Caco-2 (cell line): ENCODE measurements around the gene SNRNP35. TPM values are rescaled to one million over a fixed set of nuclear protein-coding genes. Genes with fewer than 3 reads are reported as not detected.

Experiments
- BruUV-seq: library from RNA; stranded (reverse); fragments of 400-500 nt; replicated peaks from 2 replicates; lab custom pipeline; 2021; lab: Mats Ljungman, UMichigan
- CTCF ChIA-PET: fragments of 300-600 bp; sonication (Branson Sonifier 250); formaldehyde crosslinking; loops from one replicate; lab custom pipeline; 2022; ENCODE audit warnings: antibody characterized with exemption; lab: Charles Lee
- POLR2A ChIA-PET: fragments of 300-600 bp; sonication (Branson Sonifier 250); formaldehyde crosslinking; loops from one replicate; lab custom pipeline; 2022; ENCODE audit warnings: antibody characterized with exemption; lab: Charles Lee
- DNase-seq, 2 experiments: peaks; one replicate each; pipeline versions ENCODE4 v3.0.0 to v3.0.0-alpha.2; 2020 to 2022
- H3K27me3 ChIP-seq: replicated peaks from 2 replicates; pipeline ENCODE4 v1.6.0; 2011; ENCODE audit warnings: low read length; ENCODE audit not compliant: control insufficient read depth, insufficient read depth
- H3K36me3 ChIP-seq: 2 replicates; pipeline ENCODE4 v1.5.1; 2011; ENCODE audit warnings: low read length; ENCODE audit not compliant: control insufficient read depth, insufficient read depth
- H3K4me1 ChIP-seq: fragments of 250-450 bp; sonication (Bioruptor Pico); 2 replicates; pipeline ENCODE4 v1.5.1; 2020; ENCODE audit warnings: mild to moderate bottlenecking
- H3K4me3 ChIP-seq: 2 replicates; pipeline ENCODE4 v1.5.1; 2011; ENCODE audit warnings: low read depth, mild to moderate bottlenecking, control low read depth, low read length
- H3K9me3 ChIP-seq: fragments of 250-450 bp; sonication (Bioruptor Pico); 2 replicates; pipeline ENCODE4 v1.5.1; 2020; ENCODE audit warnings: mild to moderate bottlenecking, moderate library complexity
- H3K27ac Mint-ChIP-seq: one replicate; pipeline ENCODE4 v1.8.0; 2022; ENCODE audit warnings: mixed read lengths; ENCODE audit not compliant: unreplicated experiment
- H3K27me3 Mint-ChIP-seq: one replicate; pipeline ENCODE4 v1.8.0; 2022; ENCODE audit warnings: mixed read lengths; ENCODE audit not compliant: insufficient read depth, unreplicated experiment
- H3K36me3 Mint-ChIP-seq: one replicate; pipeline ENCODE4 v1.8.0; 2022; ENCODE audit warnings: mild to moderate bottlenecking, mixed read lengths; ENCODE audit not compliant: insufficient read depth, unreplicated experiment
- H3K4me1 Mint-ChIP-seq: one replicate; pipeline ENCODE4 v1.8.0; 2022; ENCODE audit warnings: low read depth, mixed read lengths; ENCODE audit not compliant: unreplicated experiment
- H3K4me3 Mint-ChIP-seq: one replicate; pipeline ENCODE4 v1.8.0; 2022; ENCODE audit warnings: mild to moderate bottlenecking, moderate library complexity, mixed read lengths; ENCODE audit not compliant: unreplicated experiment
- H3K9me3 Mint-ChIP-seq: one replicate; pipeline ENCODE4 v1.8.0; 2022; ENCODE audit warnings: mixed read lengths; ENCODE audit not compliant: unreplicated experiment
- intact Hi-C: fragments of 100-400 bp; cut with micrococcal nuclease; formaldehyde crosslinking; loops from one replicate; pipeline ENCODE4 v1.10.0; 2022; ENCODE audit not compliant: unreplicated experiment
- total RNA-seq: library from RNA; stranded (reverse); gene quantifications from 2 replicates; pipeline ENCODE4 v1.2.3, GENCODE V29; 2022
- TF ChIP-seq, protein P1 (sequence below), 2 experiments: fragments of 200-600 bp in 1 of 2; IDR thresholded peaks; 1 replicate in 1 of 2; 2 replicates in 1 of 2; pipeline versions ENCODE4 v1.5.1 to v1.8.0; 2011 to 2022; ENCODE audit warnings: antibody characterized with exemption in 1 of 2, control low read depth in 1 of 2, inconsistent platforms in 1 of 2, low read depth in 1 of 2, low read length in 1 of 2, mild to moderate bottlenecking in 1 of 2, moderate library complexity in 1 of 2; ENCODE audit not compliant: insufficient read depth in 1 of 2, severe bottlenecking in 1 of 2, unreplicated experiment in 1 of 2

SNRNP35 gene
- total RNA-seq, 1 experiment from 2014 or later, result 22.0 TPM

DNA sequence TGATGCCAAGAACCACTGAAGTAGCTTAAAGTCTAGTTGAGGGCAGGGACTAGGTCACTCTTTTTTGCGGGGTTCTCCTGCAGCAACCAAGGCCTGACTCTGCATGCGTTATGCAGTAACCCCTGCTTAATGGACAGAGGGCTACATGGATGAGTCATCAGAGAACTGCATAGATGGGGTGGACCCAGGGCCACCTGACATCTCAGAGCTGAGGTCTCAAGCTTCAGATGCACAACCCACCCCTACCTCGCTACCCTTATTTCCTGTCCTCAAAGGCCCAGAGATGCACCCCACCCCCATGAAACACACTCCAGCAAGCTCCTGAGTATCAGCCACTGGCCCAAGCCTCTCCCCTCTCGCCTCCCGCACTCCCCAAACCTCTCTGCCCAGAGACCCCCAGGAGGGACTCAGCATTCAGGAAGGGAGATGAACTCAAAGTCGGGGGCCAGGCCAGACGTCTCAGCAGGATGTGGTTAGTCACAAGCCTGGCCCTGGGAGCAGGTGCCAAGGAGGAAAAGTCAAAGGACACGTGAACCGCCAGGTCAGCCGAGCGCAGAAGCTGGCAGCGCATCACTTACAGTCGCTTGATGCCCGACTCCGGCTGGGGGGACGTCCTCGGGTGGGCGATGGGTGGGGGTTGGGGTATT is 25.8 kb downstream of the SNRNP35 start:
- intact Hi-C loops, result no loop called here
- Mint-ChIP-seq H3K27me3 (no peaks in the 10 kb centered on the region), H3K27ac (no peak overlapping the region), H3K9me3 (no peaks in the 10 kb centered on the region), H3K4me3 (no peak overlapping the region), H3K36me3 (peaks cover 41% of the 10 kb centered on the region), H3K4me1 (peaks cover 9% of the 10 kb centered on the region)
- DNase-seq, result no peak
- no peaks in the 10 kb centered on the region for H3K36me3 ChIP-seq
- BruUV-seq, result no TSS peak
- no peaks in the 10 kb centered on the region for H3K27me3 ChIP-seq
- no peaks in the 10 kb centered on the region for H3K9me3 ChIP-seq
- no peaks in the 10 kb centered on the region for H3K4me1 ChIP-seq
- TF ChIP-seq, protein P1, sequence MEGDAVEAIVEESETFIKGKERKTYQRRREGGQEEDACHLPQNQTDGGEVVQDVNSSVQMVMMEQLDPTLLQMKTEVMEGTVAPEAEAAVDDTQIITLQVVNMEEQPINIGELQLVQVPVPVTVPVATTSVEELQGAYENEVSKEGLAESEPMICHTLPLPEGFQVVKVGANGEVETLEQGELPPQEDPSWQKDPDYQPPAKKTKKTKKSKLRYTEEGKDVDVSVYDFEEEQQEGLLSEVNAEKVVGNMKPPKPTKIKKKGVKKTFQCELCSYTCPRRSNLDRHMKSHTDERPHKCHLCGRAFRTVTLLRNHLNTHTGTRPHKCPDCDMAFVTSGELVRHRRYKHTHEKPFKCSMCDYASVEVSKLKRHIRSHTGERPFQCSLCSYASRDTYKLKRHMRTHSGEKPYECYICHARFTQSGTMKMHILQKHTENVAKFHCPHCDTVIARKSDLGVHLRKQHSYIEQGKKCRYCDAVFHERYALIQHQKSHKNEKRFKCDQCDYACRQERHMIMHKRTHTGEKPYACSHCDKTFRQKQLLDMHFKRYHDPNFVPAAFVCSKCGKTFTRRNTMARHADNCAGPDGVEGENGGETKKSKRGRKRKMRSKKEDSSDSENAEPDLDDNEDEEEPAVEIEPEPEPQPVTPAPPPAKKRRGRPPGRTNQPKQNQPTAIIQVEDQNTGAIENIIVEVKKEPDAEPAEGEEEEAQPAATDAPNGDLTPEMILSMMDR (IDR thresholded peaks at IDR 0.05; ENCODE audit: insufficient read depth in 1 of 2, low read depth in 1 of 2, low read length in 1 of 2, severe bottlenecking in 1 of 2, unreplicated experiment in 1 of 2), result no peak
- ChIA-PET CTCF (no interaction called here), POLR2A (no interaction called here)
- H3K4me3 ChIP-seq, result no peak overlapping the region

DNA sequence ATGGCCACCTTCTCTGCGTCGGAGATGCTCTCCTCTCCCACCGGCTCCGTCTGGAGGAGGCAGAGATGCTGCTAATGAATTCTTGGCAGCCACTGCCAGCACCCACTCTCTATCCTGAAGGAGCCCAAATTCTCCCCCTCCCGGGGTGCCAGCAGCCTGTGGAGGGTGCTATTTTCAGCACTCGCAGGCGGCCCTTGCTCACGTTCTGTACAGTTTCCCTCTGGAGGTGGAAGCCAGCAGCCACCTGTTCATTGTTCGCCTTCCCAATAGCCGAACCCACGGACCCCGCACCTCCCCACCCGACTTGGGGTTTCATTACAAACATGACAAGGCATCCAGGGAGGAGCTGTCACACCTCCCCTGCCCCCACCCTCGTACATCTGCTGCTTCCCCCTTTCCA is 27.8 kb downstream of the SNRNP35 start:
- Mint-ChIP-seq H3K36me3 (peaks cover 31% of the 10 kb centered on the region), H3K27me3 (no peaks in the 10 kb centered on the region), H3K4me1 (peaks cover 16% of the 10 kb centered on the region), H3K4me3 (no peak overlapping the region), H3K27ac (no peak overlapping the region), H3K9me3 (no peaks in the 10 kb centered on the region)
- H3K4me3 ChIP-seq, result no peak overlapping the region
- H3K9me3 ChIP-seq, result no peaks in the 10 kb centered on the region
- H3K4me1 ChIP-seq, result peaks cover 14% of the 10 kb centered on the region; the same call in 1 of the 2 replicates
- no peak for DNase-seq
- intact Hi-C loops, result no loop called here
- BruUV-seq, result no TSS peak
- POLR2A ChIA-PET, result no interaction called here
- no peaks in the 10 kb centered on the region for H3K36me3 ChIP-seq
- TF ChIP-seq, protein P1 (IDR thresholded peaks at IDR 0.05; ENCODE audit: insufficient read depth in 1 of 2, low read depth in 1 of 2, low read length in 1 of 2, severe bottlenecking in 1 of 2, unreplicated experiment in 1 of 2), result no peak
- H3K27me3 ChIP-seq, result no peaks in the 10 kb centered on the region
- CTCF ChIA-PET, result no interaction called here

DNA sequence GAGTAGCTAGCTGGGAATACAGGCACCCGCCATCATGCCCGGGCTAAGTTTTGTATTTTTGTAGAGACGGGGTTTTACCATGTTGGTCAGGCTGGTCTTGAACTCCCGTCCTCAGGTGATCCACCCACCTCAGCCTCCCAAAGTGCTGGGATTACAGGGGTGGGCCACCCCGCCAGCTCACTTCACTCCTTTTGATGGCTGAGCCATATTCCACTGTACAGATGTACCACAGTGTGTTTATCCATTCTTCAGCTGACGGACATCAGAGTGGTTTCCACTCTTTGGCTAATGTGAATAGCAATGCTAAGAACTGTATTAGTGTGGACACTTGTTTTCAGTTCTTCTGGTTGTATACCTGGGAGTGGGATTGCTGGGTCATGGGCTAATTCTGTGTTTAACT is 29.5 kb downstream of the SNRNP35 start:
- Histone ChIP-seq H3K27me3 (no peaks in the 10 kb centered on the region), H3K4me1 (peaks cover 26% of the 10 kb centered on the region), H3K4me3 (no peak overlapping the region), H3K9me3 (no peaks in the 10 kb centered on the region), H3K36me3 (no peaks in the 10 kb centered on the region)
- POLR2A ChIA-PET, result no interaction called here
- TF ChIP-seq, protein P1 (IDR thresholded peaks at IDR 0.05; ENCODE audit: insufficient read depth in 1 of 2, low read depth in 1 of 2, low read length in 1 of 2, severe bottlenecking in 1 of 2, unreplicated experiment in 1 of 2), result no peak
- Mint-ChIP-seq H3K27me3 (no peaks in the 10 kb centered on the region), H3K4me1 (peaks cover 21% of the 10 kb centered on the region), H3K36me3 (peaks cover 25% of the 10 kb centered on the region), H3K27ac (no peak overlapping the region), H3K4me3 (no peak overlapping the region), H3K9me3 (no peaks in the 10 kb centered on the region)
- intact Hi-C loops, result no loop called here
- CTCF ChIA-PET, result no interaction called here
- BruUV-seq, result no TSS peak
- no peak for DNase-seq
